Vagina (tissue), 2 donors: ENCODE data around the gene E2F8. TPM values are rescaled to one million over a fixed set of nuclear protein-coding genes. Genes with fewer than 3 reads are reported as not detected.

Experiments used
- DNase-seq, 2 donors: peaks; one replicate each; pipeline ENCODE4 v3.0.0-alpha.2; 2017; ENCODE audit errors: extremely low spot score in 2 of 2
- H3K27ac ChIP-seq: fragments of 200-600 bp; sonication (generic); one replicate; pipeline ENCODE4 v1.5.1; 2019
- H3K27me3 ChIP-seq: fragments of 200-600 bp; sonication (generic); one replicate; pipeline ENCODE4 v1.5.1; 2019
- H3K36me3 ChIP-seq, 2 donors: fragments of 200-600 bp; sonication (generic); one replicate each; pipeline ENCODE4 v1.5.1; 2017 to 2019
- H3K4me1 ChIP-seq: fragments of 200-600 bp; sonication (generic); one replicate; pipeline ENCODE4 v1.5.1; 2019
- H3K4me3 ChIP-seq, 2 donors: fragments of 200-600 bp; sonication (generic); 1 replicate in 1 of 2; 2 replicates in 1 of 2; pipeline ENCODE4 v1.5.1; 2016 to 2019
- H3K9me3 ChIP-seq: fragments of 200-600 bp; sonication (generic); one replicate; pipeline ENCODE4 v1.5.1; 2019
- POLR2A ChIP-seq, 2 donors: fragments of 450-650 bp; IDR thresholded peaks; one replicate each; pipeline ENCODE4 v1.6.1; 2017; ENCODE audit warnings: antibody characterized with exemption in 2 of 2, mild to moderate bottlenecking in 2 of 2, moderate library complexity in 2 of 2
- POLR2AphosphoS5 ChIP-seq, 2 donors: sonication (generic); formaldehyde crosslinking; IDR thresholded peaks; one replicate each; pipeline ENCODE4 v1.9.0; 2017; ENCODE audit warnings: antibody characterized with exemption in 2 of 2, mild to moderate bottlenecking in 2 of 2, low read depth in 1 of 2; ENCODE audit not compliant: insufficient read depth in 1 of 2
- intact Hi-C: fragments of 100-400 bp; cut with DNase I; formaldehyde crosslinking; loops from one replicate; pipeline ENCODE4 v1.15.1; 2023
- total RNA-seq: library from RNA; depleted of rRNA; stranded (reverse); fragments of >200 nt; gene quantifications from one replicate; pipeline ENCODE4 v1.2.3, GENCODE V29; 2016
- TF ChIP-seq, protein P1 (sequence below), 3 experiments: fragments of 450-650 bp in 2 of 3; fragments of 200-600 bp in 1 of 3; sonication (generic) in 1 of 3; IDR thresholded peaks; one replicate each; pipeline ENCODE4 v1.5.1; 2017 to 2019; ENCODE audit warnings: antibody characterized with exemption in 3 of 3, mild to moderate bottlenecking in 2 of 3, moderate library complexity in 2 of 3

Gene E2F8
- total RNA-seq, 1 donor from 2014 or later, result 4.2 TPM

GRCh38 chr11:19229671-19230070 is 11.1 kb downstream of the E2F8 start:
- intact Hi-C loops, result no loop called here
- no peak overlapping the region for H3K27ac ChIP-seq
- H3K4me1 ChIP-seq, result no peaks in the 10 kb centered on the region
- no peak for DNase-seq
- no peaks in the 10 kb centered on the region for H3K27me3 ChIP-seq
- TF ChIP-seq POLR2AphosphoS5 (IDR thresholded peaks at IDR 0.05; ENCODE audit: insufficient read depth in 1 of 2, low read depth in 1 of 2) (no peak), POLR2A (IDR thresholded peaks at IDR 0.05) (no peak)
- TF ChIP-seq, protein P1, sequence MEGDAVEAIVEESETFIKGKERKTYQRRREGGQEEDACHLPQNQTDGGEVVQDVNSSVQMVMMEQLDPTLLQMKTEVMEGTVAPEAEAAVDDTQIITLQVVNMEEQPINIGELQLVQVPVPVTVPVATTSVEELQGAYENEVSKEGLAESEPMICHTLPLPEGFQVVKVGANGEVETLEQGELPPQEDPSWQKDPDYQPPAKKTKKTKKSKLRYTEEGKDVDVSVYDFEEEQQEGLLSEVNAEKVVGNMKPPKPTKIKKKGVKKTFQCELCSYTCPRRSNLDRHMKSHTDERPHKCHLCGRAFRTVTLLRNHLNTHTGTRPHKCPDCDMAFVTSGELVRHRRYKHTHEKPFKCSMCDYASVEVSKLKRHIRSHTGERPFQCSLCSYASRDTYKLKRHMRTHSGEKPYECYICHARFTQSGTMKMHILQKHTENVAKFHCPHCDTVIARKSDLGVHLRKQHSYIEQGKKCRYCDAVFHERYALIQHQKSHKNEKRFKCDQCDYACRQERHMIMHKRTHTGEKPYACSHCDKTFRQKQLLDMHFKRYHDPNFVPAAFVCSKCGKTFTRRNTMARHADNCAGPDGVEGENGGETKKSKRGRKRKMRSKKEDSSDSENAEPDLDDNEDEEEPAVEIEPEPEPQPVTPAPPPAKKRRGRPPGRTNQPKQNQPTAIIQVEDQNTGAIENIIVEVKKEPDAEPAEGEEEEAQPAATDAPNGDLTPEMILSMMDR (IDR thresholded peaks at IDR 0.05), result no peak
- H3K9me3 ChIP-seq, result no peaks in the 10 kb centered on the region
- no peaks in the 10 kb centered on the region for H3K36me3 ChIP-seq
- H3K4me3 ChIP-seq, result no peak overlapping the region

- no peak for DNase-seq
- intact Hi-C loops, result no loop called here
- Histone ChIP-seq H3K36me3 (no peaks in the 10 kb centered on the region), H3K4me1 (no peaks in the 10 kb centered on the region), H3K9me3 (no peaks in the 10 kb centered on the region), H3K27me3 (no peaks in the 10 kb centered on the region), H3K4me3 (no peak overlapping the region), H3K27ac (no peak overlapping the region)
- no peak for TF ChIP-seq POLR2AphosphoS5 (IDR thresholded peaks at IDR 0.05; ENCODE audit: insufficient read depth in 1 of 2, low read depth in 1 of 2)
- no peak for TF ChIP-seq POLR2A (IDR thresholded peaks at IDR 0.05)
- TF ChIP-seq, protein P1 (IDR thresholded peaks at IDR 0.05), result no peak
These were observed 11.8 kb downstream of the E2F8 start for GRCh38 chr11:19228968-19229367.

- intact Hi-C loops, result no loop called here
- no peaks in the 10 kb centered on the region for H3K9me3 ChIP-seq
- no peak overlapping the region for H3K27ac ChIP-seq
- no peak overlapping the region for H3K4me3 ChIP-seq
- no peaks in the 10 kb centered on the region for H3K27me3 ChIP-seq
- no peak for DNase-seq
- no peaks in the 10 kb centered on the region for H3K4me1 ChIP-seq
- H3K36me3 ChIP-seq, result no peaks in the 10 kb centered on the region
- TF ChIP-seq, protein P1 (IDR thresholded peaks at IDR 0.05), result no peak
- TF ChIP-seq POLR2A (IDR thresholded peaks at IDR 0.05), result no peak
These were observed 14.2 kb downstream of the E2F8 start for GRCh38 chr11:19226378-19227195.

GRCh38 chr11:19225581-19225980 is 15.2 kb downstream of the E2F8 start:
- Histone ChIP-seq H3K27me3 (no peaks in the 10 kb centered on the region), H3K9me3 (no peaks in the 10 kb centered on the region), H3K4me3 (no peak overlapping the region), H3K27ac (no peak overlapping the region), H3K4me1 (no peaks in the 10 kb centered on the region), H3K36me3 (no peaks in the 10 kb centered on the region)
- TF ChIP-seq POLR2A (IDR thresholded peaks at IDR 0.05) (no peak), POLR2AphosphoS5 (IDR thresholded peaks at IDR 0.05; ENCODE audit: insufficient read depth in 1 of 2, low read depth in 1 of 2) (no peak)
- TF ChIP-seq, protein P1 (IDR thresholded peaks at IDR 0.05), result no peak
- no peak for DNase-seq
- intact Hi-C loops, result no loop called here

DNA sequence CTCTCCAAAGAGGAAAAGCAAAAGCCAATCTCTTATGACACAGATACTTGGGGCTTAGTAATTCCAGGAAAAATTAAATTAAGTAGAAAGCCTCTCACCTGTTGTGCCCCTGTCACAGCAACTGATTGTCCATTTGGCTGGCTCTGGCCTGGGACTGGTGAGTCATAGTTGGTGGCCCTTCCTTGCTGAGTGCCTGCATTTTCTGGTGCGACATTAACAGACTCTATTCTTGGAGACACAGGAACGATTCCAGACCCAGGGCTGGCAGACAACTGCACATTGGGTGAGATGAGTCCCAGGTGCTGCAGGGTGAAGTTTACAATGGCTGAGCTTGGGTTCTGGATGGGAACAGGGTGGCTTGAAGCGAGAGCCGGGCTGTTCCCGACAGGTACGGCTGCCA is 15.6 kb downstream of the E2F8 start:
- Histone ChIP-seq H3K27me3 (no peaks in the 10 kb centered on the region), H3K36me3 (no peaks in the 10 kb centered on the region), H3K9me3 (no peaks in the 10 kb centered on the region), H3K4me1 (no peaks in the 10 kb centered on the region), H3K4me3 (no peak overlapping the region), H3K27ac (no peak overlapping the region)
- intact Hi-C loops, result no loop called here
- DNase-seq, result no peak
- no peak for TF ChIP-seq POLR2A (IDR thresholded peaks at IDR 0.05)
- no peak for TF ChIP-seq POLR2AphosphoS5 (IDR thresholded peaks at IDR 0.05; ENCODE audit: insufficient read depth in 1 of 2, low read depth in 1 of 2)
- TF ChIP-seq, protein P1 (IDR thresholded peaks at IDR 0.05), result no peak
